GM23338 (cell line): ENCODE measurements around the gene DPY19L1. TPM values are rescaled to one million over a fixed set of nuclear protein-coding genes. Genes with fewer than 3 reads are reported as not detected.

Experiments
- ATAC-seq: fragments of 200-7000 bp; cut with Tn5 transposase; 3 replicates; pipeline ENCODE4 v1.9.1; 2020
- DNase-seq: peaks from one replicate; pipeline ENCODE4 v3.0.0-alpha.2; 2015; ENCODE audit warnings: low spot score
- H2AFZ ChIP-seq: fragments of 200-600 bp; sonication (generic); 2 replicates; pipeline ENCODE4 v1.8.0; 2016; ENCODE audit warnings: antibody characterized with exemption, mild to moderate bottlenecking, moderate library complexity
- H3F3A ChIP-seq: fragments of 200-600 bp; sonication (generic); replicated peaks from 2 replicates; pipeline ENCODE4 v1.8.0; 2017; ENCODE audit warnings: antibody characterized with exemption, mixed run types, low read depth
- H3K27ac ChIP-seq: fragments of 200-600 bp; sonication (generic); 2 replicates; pipeline ENCODE4 v1.6.1; 2016; ENCODE audit warnings: low read depth
- H3K27me3 ChIP-seq: fragments of 200-600 bp; sonication (generic); 2 replicates; pipeline ENCODE4 v1.8.0; 2016; ENCODE audit warnings: mild to moderate bottlenecking, mixed run types, moderate library complexity; ENCODE audit not compliant: insufficient read depth
- H3K36me3 ChIP-seq: fragments of 200-600 bp; sonication (generic); 2 replicates; pipeline ENCODE4 v1.8.0; 2016; ENCODE audit warnings: mild to moderate bottlenecking; ENCODE audit not compliant: insufficient read depth
- H3K4me1 ChIP-seq: fragments of 200-600 bp; sonication (generic); 2 replicates; pipeline ENCODE4 v1.8.0; 2016; ENCODE audit warnings: mild to moderate bottlenecking, moderate library complexity; ENCODE audit not compliant: insufficient read depth
- H3K4me2 ChIP-seq: fragments of 200-600 bp; sonication (generic); 2 replicates; pipeline ENCODE4 v1.7.1; 2017; ENCODE audit warnings: mixed run types
- H3K4me3 ChIP-seq: fragments of 200-600 bp; sonication (generic); 2 replicates; pipeline ENCODE4 v1.6.1; 2016; ENCODE audit warnings: mixed run types
- H3K79me2 ChIP-seq: fragments of 200-600 bp; sonication (generic); replicated peaks from 2 replicates; pipeline ENCODE4 v1.8.0; 2017; ENCODE audit warnings: mild to moderate bottlenecking; ENCODE audit not compliant: insufficient read depth
- H3K9me2 ChIP-seq: fragments of 200-600 bp; sonication (generic); 2 replicates; pipeline ENCODE4 v1.8.0; 2017; ENCODE audit not compliant: insufficient read depth
- H4K20me1 ChIP-seq: fragments of 200-600 bp; sonication (generic); replicated peaks from 2 replicates; pipeline ENCODE4 v1.8.0; 2017; ENCODE audit warnings: mild to moderate bottlenecking; ENCODE audit not compliant: insufficient read depth
- H3K27ac Mint-ChIP-seq: 2 replicates; pipeline ENCODE4 v1.8.0; 2020; ENCODE audit warnings: inconsistent platforms, mild to moderate bottlenecking, moderate library complexity, mixed read lengths
- H3K27me3 Mint-ChIP-seq: 3 replicates; pipeline ENCODE4 v1.8.0; 2022; ENCODE audit warnings: low read depth, mild to moderate bottlenecking, moderate library complexity, mixed read lengths, inconsistent platforms; ENCODE audit not compliant: insufficient read depth, poor library complexity
- H3K36me3 Mint-ChIP-seq: 3 replicates; pipeline ENCODE4 v1.8.0; 2021; ENCODE audit warnings: low read depth, mild to moderate bottlenecking, inconsistent platforms, moderate library complexity, mixed read lengths
- H3K4me1 Mint-ChIP-seq: 3 replicates; pipeline ENCODE4 v1.8.0; 2020; ENCODE audit warnings: mild to moderate bottlenecking, inconsistent platforms, mixed read lengths
- H3K4me3 Mint-ChIP-seq: 3 replicates; pipeline ENCODE4 v1.8.0; 2021; ENCODE audit warnings: moderate library complexity, mild to moderate bottlenecking, inconsistent platforms, mixed read lengths
- H3K9me3 Mint-ChIP-seq: 3 replicates; pipeline ENCODE4 v1.8.0; 2020; ENCODE audit warnings: moderate library complexity, mild to moderate bottlenecking, inconsistent platforms, mixed read lengths
- CREB1 ChIP-seq: fragments of 250-450 bp; sonication (Bioruptor Pico); IDR thresholded peaks from 2 replicates; pipeline ENCODE4 v1.5.0; 2020; ENCODE audit warnings: low read depth, mild to moderate bottlenecking, moderate library complexity
- EZH2phosphoT487 ChIP-seq: fragments of 200-600 bp; sonication (generic); IDR thresholded peaks from one replicate; pipeline ENCODE4 v1.8.1; 2018; ENCODE audit warnings: antibody characterized with exemption; ENCODE audit not compliant: unreplicated experiment
- NANOG ChIP-seq: IDR thresholded peaks from 2 replicates; pipeline ENCODE4 v1.6.1; 2016; ENCODE audit warnings: antibody characterized with exemption, borderline replicate concordance
- polyA plus RNA-seq: library from polyadenylated mRNA; unstranded; fragments of >200 nt; fragmentation: Nextera tagmentation; extraction: Ambion mirVana; gene quantifications from 2 replicates; pipeline ENCODE4 v1.2.1, GENCODE V29; 2016
- total RNA-seq: library from RNA; depleted of rRNA; stranded (reverse); fragments of >200 nt; shearing (Covaris generic); gene quantifications from 2 replicates; pipeline ENCODE4 v1.2.3, GENCODE V29; 2014
- TF ChIP-seq, protein P1 (sequence below): fragments of 250-450 bp; sonication (Bioruptor Pico); IDR thresholded peaks from 2 replicates; pipeline ENCODE4 v1.5.0; 2020; ENCODE audit warnings: mild to moderate bottlenecking, moderate library complexity
- TF ChIP-seq, protein P2 (sequence below): IDR thresholded peaks from 2 replicates; pipeline ENCODE4 v1.6.1; 2016; ENCODE audit warnings: antibody characterized with exemption

The DPY19L1 gene
- total and polyA plus RNA-seq, 2 experiments from 2014 or later = 4.4 to 20.2 TPM

DNA sequence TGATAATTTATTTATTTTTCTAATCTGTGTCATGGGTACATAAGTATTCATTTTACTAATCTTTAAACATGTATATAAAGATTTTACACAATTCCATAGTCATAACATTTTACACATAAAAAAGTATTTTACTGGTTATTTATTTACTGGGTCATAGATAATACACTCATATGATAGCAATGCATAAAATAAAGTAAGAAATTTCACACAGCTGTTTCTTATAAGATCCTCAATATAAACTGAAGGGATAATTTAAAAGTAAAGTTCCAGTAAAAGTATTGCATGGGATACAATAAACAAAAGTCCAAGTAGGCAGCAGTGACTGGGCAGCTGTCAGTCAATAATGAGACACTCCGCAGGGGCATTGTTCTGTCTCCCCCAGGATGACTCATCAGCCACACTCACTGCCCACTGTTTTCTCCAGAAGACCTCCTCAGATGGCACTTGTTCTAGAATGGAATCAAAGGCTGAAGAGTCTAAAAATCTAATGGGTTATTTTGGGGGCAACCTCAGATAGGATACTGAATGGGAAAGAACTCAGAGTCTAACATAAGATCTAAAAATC, 32.7 kb downstream of the DPY19L1 start:
- Histone ChIP-seq H3K9me2 (no peaks in the 10 kb centered on the region), H3F3A (no peaks in the 10 kb centered on the region), H3K4me2 (no peak overlapping the region), H3K36me3 (no peaks in the 10 kb centered on the region), H3K4me3 (no peak overlapping the region), H3K4me1 (0 out of 2 replicates have a peak, but pooled peaks cover 5% of the 10 kb centered on the region), H2AFZ (no peak overlapping the region), H3K27me3 (no peaks in the 10 kb centered on the region), H3K27ac (no peak overlapping the region), H3K79me2 (no peaks in the 10 kb centered on the region), H4K20me1 (no peaks in the 10 kb centered on the region)
- 0 out of 3 replicates have a peak, but pooled peaks have one; percentile 23 for ATAC-seq
- TF ChIP-seq, protein P1, sequence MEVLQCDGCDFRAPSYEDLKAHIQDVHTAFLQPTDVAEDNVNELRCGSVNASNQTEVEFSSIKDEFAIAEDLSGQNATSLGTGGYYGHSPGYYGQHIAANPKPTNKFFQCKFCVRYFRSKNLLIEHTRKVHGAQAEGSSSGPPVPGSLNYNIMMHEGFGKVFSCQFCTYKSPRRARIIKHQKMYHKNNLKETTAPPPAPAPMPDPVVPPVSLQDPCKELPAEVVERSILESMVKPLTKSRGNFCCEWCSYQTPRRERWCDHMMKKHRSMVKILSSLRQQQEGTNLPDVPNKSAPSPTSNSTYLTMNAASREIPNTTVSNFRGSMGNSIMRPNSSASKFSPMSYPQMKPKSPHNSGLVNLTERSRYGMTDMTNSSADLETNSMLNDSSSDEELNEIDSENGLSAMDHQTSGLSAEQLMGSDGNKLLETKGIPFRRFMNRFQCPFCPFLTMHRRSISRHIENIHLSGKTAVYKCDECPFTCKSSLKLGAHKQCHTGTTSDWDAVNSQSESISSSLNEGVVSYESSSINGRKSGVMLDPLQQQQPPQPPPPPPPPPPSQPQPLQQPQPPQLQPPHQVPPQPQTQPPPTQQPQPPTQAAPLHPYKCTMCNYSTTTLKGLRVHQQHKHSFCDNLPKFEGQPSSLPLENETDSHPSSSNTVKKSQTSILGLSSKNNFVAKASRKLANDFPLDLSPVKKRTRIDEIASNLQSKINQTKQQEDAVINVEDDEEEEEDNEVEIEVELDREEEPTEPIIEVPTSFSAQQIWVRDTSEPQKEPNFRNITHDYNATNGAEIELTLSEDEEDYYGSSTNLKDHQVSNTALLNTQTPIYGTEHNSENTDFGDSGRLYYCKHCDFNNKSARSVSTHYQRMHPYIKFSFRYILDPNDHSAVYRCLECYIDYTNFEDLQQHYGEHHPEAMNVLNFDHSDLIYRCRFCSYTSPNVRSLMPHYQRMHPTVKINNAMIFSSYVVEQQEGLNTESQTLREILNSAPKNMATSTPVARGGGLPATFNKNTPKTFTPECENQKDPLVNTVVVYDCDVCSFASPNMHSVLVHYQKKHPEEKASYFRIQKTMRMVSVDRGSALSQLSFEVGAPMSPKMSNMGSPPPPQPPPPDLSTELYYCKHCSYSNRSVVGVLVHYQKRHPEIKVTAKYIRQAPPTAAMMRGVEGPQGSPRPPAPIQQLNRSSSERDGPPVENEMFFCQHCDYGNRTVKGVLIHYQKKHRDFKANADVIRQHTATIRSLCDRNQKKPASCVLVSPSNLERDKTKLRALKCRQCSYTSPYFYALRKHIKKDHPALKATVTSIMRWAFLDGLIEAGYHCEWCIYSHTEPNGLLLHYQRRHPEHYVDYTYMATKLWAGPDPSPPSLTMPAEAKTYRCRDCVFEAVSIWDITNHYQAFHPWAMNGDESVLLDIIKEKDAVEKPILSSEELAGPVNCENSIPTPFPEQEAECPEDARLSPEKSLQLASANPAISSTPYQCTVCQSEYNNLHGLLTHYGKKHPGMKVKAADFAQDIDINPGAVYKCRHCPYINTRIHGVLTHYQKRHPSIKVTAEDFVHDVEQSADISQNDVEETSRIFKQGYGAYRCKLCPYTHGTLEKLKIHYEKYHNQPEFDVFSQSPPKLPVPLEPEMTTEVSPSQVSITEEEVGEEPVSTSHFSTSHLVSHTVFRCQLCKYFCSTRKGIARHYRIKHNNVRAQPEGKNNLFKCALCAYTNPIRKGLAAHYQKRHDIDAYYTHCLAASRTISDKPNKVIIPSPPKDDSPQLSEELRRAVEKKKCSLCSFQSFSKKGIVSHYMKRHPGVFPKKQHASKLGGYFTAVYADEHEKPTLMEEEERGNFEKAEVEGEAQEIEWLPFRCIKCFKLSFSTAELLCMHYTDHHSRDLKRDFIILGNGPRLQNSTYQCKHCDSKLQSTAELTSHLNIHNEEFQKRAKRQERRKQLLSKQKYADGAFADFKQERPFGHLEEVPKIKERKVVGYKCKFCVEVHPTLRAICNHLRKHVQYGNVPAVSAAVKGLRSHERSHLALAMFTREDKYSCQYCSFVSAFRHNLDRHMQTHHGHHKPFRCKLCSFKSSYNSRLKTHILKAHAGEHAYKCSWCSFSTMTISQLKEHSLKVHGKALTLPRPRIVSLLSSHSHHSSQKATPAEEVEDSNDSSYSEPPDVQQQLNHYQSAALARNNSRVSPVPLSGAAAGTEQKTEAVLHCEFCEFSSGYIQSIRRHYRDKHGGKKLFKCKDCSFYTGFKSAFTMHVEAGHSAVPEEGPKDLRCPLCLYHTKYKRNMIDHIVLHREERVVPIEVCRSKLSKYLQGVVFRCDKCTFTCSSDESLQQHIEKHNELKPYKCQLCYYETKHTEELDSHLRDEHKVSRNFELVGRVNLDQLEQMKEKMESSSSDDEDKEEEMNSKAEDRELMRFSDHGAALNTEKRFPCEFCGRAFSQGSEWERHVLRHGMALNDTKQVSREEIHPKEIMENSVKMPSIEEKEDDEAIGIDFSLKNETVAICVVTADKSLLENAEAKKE (CRISPR knock-in tag) = no peak
- no peak for TF ChIP-seq EZH2phosphoT487
- TF ChIP-seq NANOG = no peak
- TF ChIP-seq CREB1 (CRISPR knock-in tag) = no peak
- TF ChIP-seq, protein P2, sequence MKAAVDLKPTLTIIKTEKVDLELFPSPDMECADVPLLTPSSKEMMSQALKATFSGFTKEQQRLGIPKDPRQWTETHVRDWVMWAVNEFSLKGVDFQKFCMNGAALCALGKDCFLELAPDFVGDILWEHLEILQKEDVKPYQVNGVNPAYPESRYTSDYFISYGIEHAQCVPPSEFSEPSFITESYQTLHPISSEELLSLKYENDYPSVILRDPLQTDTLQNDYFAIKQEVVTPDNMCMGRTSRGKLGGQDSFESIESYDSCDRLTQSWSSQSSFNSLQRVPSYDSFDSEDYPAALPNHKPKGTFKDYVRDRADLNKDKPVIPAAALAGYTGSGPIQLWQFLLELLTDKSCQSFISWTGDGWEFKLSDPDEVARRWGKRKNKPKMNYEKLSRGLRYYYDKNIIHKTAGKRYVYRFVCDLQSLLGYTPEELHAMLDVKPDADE = no peak
- Mint-ChIP-seq H3K36me3 (peaks cover 9% of the 10 kb centered on the region; the same call in 2 of the 3 replicates), H3K4me3 (no peak overlapping the region), H3K27ac (peak overlapping the region; percentile 85), H3K27me3 (peaks cover 6% of the 10 kb centered on the region), H3K9me3 (no peaks in the 10 kb centered on the region), H3K4me1 (peaks cover 17% of the 10 kb centered on the region)
- no peak for DNase-seq
